PC-9 (cell line): Measurements from ENCODE around the gene BRIP1. TPM values are rescaled to one million over a fixed set of nuclear protein-coding genes. Genes with fewer than 3 reads are reported as not detected.

Experiments used
- BruUV-seq: library from RNA; stranded (reverse); fragments of 400-500 nt; replicated peaks from 2 replicates; lab custom pipeline; 2021; lab: Mats Ljungman, UMichigan
- CTCF ChIA-PET: fragments of 300-600 bp; sonication (Branson Sonifier 250); formaldehyde crosslinking; loops from one replicate; lab custom pipeline; 2022; ENCODE audit warnings: antibody characterized with exemption; lab: Charles Lee
- POLR2A ChIA-PET: fragments of 300-600 bp; sonication (Branson Sonifier 250); formaldehyde crosslinking; loops from one replicate; lab custom pipeline; 2022; ENCODE audit warnings: antibody characterized with exemption; ENCODE audit not compliant: unreplicated experiment; lab: Charles Lee
- DNase-seq, 2 experiments: peaks; one replicate each; pipeline versions ENCODE4 v3.0.0 to v3.0.0-alpha.2; 2015 to 2022; ENCODE audit warnings: mixed read lengths in 1 of 2
- H2AFZ ChIP-seq: fragments of 200-600 bp; sonication (generic); 2 replicates; pipeline ENCODE4 v1.8.1; 2017; ENCODE audit warnings: antibody characterized with exemption
- H3F3A ChIP-seq: fragments of 200-600 bp; sonication (generic); 2 replicates; pipeline ENCODE4 v1.8.1; 2017; ENCODE audit warnings: antibody characterized with exemption, mild to moderate bottlenecking, low read depth; ENCODE audit not compliant: insufficient read depth
- H3K27ac ChIP-seq: fragments of 200-600 bp; sonication (generic); 2 replicates; pipeline ENCODE4 v1.6.1; 2016; ENCODE audit warnings: mixed run types
- H3K27me3 ChIP-seq: fragments of 200-600 bp; sonication (generic); 2 replicates; pipeline ENCODE4 v1.6.1; 2016; ENCODE audit warnings: low read depth, mixed run types; ENCODE audit not compliant: insufficient read depth
- H3K36me3 ChIP-seq: fragments of 200-600 bp; sonication (generic); 2 replicates; pipeline ENCODE4 v1.6.1; 2016; ENCODE audit warnings: low read depth, mixed run types
- H3K4me1 ChIP-seq: fragments of 200-600 bp; sonication (generic); replicated peaks from 2 replicates; pipeline ENCODE4 v1.6.1; 2016; ENCODE audit warnings: mixed run types; ENCODE audit not compliant: insufficient read depth
- H3K4me2 ChIP-seq: fragments of 200-600 bp; sonication (generic); 2 replicates; pipeline ENCODE4 v1.6.1; 2017; ENCODE audit warnings: mixed run types
- H3K4me3 ChIP-seq: fragments of 200-600 bp; sonication (generic); 2 replicates; pipeline ENCODE4 v1.6.1; 2016; ENCODE audit warnings: mixed run types
- H3K79me2 ChIP-seq: fragments of 200-600 bp; sonication (generic); 2 replicates; pipeline ENCODE4 v1.6.1; 2017; ENCODE audit warnings: low read depth, mixed run types
- H3K9me2 ChIP-seq: fragments of 200-600 bp; sonication (generic); 2 replicates; pipeline ENCODE4 v1.8.1; 2017; ENCODE audit warnings: mild to moderate bottlenecking; ENCODE audit not compliant: insufficient read depth
- H3K9me3 ChIP-seq: fragments of 200-600 bp; sonication (generic); 2 replicates; pipeline ENCODE4 v1.8.1; 2016; ENCODE audit warnings: low read depth; ENCODE audit not compliant: insufficient read depth
- H4K20me1 ChIP-seq: fragments of 200-600 bp; sonication (generic); 2 replicates; pipeline ENCODE4 v1.8.1; 2017; ENCODE audit not compliant: insufficient read depth
- EZH2 ChIP-seq: fragments of 200-600 bp; sonication (generic); IDR thresholded peaks from 2 replicates; pipeline ENCODE4 v1.8.0; 2017; ENCODE audit warnings: antibody characterized with exemption, low read depth
- intact Hi-C: fragments of 100-400 bp; cut with micrococcal nuclease; formaldehyde crosslinking; loops from one replicate; pipeline ENCODE4 v1.10.0; 2022; ENCODE audit not compliant: unreplicated experiment
- total RNA-seq: library from RNA; stranded (reverse); gene quantifications from 2 replicates; pipeline ENCODE4 v1.2.3, GENCODE V29; 2021
- TF ChIP-seq, protein P1 (sequence below): fragments of 200-600 bp; sonication (generic); conservative IDR thresholded peaks from 2 replicates; pipeline ENCODE4 v1.6.1; 2017; ENCODE audit warnings: mixed run types, antibody characterized with exemption, mild to moderate bottlenecking, moderate library complexity

The BRIP1 gene
- total RNA-seq, 1 experiment from 2014 or later, result 16.0 TPM

DNA sequence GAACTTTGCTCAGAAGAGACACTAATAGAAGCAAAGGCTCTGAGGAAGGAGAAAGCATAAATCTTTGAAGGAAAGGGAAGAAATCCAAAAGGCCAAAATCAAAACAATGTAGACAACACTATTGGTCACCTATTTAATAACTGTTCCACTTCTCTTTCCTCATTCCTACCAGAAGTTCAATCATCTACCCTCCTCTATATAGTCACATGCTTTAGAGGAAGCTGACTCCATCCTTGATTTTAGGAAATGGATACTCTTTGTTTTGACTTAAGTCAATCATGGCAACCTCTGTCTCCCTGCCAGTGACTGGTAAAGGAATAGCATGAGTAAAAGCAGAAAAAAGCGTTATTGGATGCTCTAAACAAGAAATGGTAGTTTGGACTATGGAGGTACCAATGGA, 7.3 kb downstream of the BRIP1 start:
- POLR2A ChIA-PET, result no interaction called here

GRCh38 chr17:61852857-61853256, 10.5 kb downstream of the BRIP1 start:
- Histone ChIP-seq H3K36me3 (peaks cover 13% of the 10 kb centered on the region; the same call in 1 of the 2 replicates), H3F3A (no peaks in the 10 kb centered on the region), H3K4me2 (no peak overlapping the region), H4K20me1 (no peaks in the 10 kb centered on the region), H3K9me3 (no peaks in the 10 kb centered on the region), H3K27ac (no peak overlapping the region), H3K9me2 (no peaks in the 10 kb centered on the region), H3K79me2 (no peaks in the 10 kb centered on the region), H3K4me1 (no peaks in the 10 kb centered on the region), H3K4me3 (no peak overlapping the region), H2AFZ (no peak overlapping the region), H3K27me3 (no peaks in the 10 kb centered on the region)
- ChIA-PET CTCF (no interaction called here), POLR2A (no interaction called here)
- no peak for DNase-seq
- no TSS peak for BruUV-seq
- TF ChIP-seq EZH2, result no peak
- TF ChIP-seq, protein P1, sequence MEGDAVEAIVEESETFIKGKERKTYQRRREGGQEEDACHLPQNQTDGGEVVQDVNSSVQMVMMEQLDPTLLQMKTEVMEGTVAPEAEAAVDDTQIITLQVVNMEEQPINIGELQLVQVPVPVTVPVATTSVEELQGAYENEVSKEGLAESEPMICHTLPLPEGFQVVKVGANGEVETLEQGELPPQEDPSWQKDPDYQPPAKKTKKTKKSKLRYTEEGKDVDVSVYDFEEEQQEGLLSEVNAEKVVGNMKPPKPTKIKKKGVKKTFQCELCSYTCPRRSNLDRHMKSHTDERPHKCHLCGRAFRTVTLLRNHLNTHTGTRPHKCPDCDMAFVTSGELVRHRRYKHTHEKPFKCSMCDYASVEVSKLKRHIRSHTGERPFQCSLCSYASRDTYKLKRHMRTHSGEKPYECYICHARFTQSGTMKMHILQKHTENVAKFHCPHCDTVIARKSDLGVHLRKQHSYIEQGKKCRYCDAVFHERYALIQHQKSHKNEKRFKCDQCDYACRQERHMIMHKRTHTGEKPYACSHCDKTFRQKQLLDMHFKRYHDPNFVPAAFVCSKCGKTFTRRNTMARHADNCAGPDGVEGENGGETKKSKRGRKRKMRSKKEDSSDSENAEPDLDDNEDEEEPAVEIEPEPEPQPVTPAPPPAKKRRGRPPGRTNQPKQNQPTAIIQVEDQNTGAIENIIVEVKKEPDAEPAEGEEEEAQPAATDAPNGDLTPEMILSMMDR, result no peak
- intact Hi-C loops, result no loop called here

More for the DNA sequence above, 7.3 kb downstream of the BRIP1 start:
- no peak overlapping the region for H3K27ac ChIP-seq
- H3K79me2 ChIP-seq, result peaks cover 11% of the 10 kb centered on the region; the same call in 1 of the 2 replicates
- intact Hi-C loops, result no loop called here
- no peaks in the 10 kb centered on the region for H4K20me1 ChIP-seq
- H3K4me1 ChIP-seq, result peaks cover 6% of the 10 kb centered on the region
- no peak for DNase-seq
- H3K27me3 ChIP-seq, result no peaks in the 10 kb centered on the region
- H2AFZ ChIP-seq, result no peak overlapping the region
- TF ChIP-seq, protein P1, result no peak
- TF ChIP-seq EZH2, result no peak
- H3K36me3 ChIP-seq, result peaks cover 7% of the 10 kb centered on the region; the same call in 1 of the 2 replicates
- CTCF ChIA-PET, result no interaction called here
- no peak overlapping the region for H3K4me2 ChIP-seq
- H3K4me3 ChIP-seq, result no peak overlapping the region
- no peaks in the 10 kb centered on the region for H3F3A ChIP-seq
- no TSS peak for BruUV-seq
- H3K9me2 ChIP-seq, result no peaks in the 10 kb centered on the region
- H3K9me3 ChIP-seq, result no peaks in the 10 kb centered on the region

- Histone ChIP-seq H3K9me2 (no peaks in the 10 kb centered on the region), H3K4me3 (no peak overlapping the region), H3K79me2 (no peaks in the 10 kb centered on the region), H3K9me3 (no peaks in the 10 kb centered on the region), H4K20me1 (no peaks in the 10 kb centered on the region), H3K36me3 (peaks cover 9% of the 10 kb centered on the region; the same call in 1 of the 2 replicates), H3K27ac (no peak overlapping the region), H3K27me3 (no peaks in the 10 kb centered on the region), H3K4me2 (no peak overlapping the region), H3K4me1 (no peaks in the 10 kb centered on the region), H2AFZ (no peak overlapping the region), H3F3A (no peaks in the 10 kb centered on the region)
- no TSS peak for BruUV-seq
- no peak for DNase-seq
- CTCF ChIA-PET, result interaction anchor here (0.7 kb wide), 1 partner anchor 226 kb away, joined by 5 read pairs; no protein-coding TSS in a partner anchor
- POLR2A ChIA-PET, result no interaction called here
- TF ChIP-seq EZH2, result no peak
- TF ChIP-seq, protein P1, result no peak
- intact Hi-C loops, result no loop called here
These were observed 13.7 kb downstream of the BRIP1 start for GRCh38 chr17:61849674-61850073.
